Left lobe of liver (tissue), 2 donors: Measurements from ENCODE around the gene OR1D2. TPM values are rescaled to one million over a fixed set of nuclear protein-coding genes. Genes with fewer than 3 reads are reported as not detected.
"Not testable (repeated sequence)": the region's sequence is repeated elsewhere in the genome, so short reads cannot be mapped to it uniquely, and the experiment has no call there.

Source experiments
- ATAC-seq: fragments of 200-7000 bp; cut with Tn5 transposase; one replicate; pipeline ENCODE4 v1.9.1; 2020; ENCODE audit warnings: mild to moderate bottlenecking, moderate library complexity
- DNase-seq: peaks from one replicate; pipeline ENCODE4 v3.0.0-alpha.2; 2020; ENCODE audit warnings: low spot score
- total RNA-seq: library from RNA; stranded (reverse); gene quantifications from one replicate; pipeline ENCODE4 v1.2.1, GENCODE V29; 2021
- donor health status: DM: no; HTN: no; CAD: no; lungs with moderate emphysema.
- donor health status: DM: no; HTN: yes; CAD: no.

The OR1D2 gene, protein sequence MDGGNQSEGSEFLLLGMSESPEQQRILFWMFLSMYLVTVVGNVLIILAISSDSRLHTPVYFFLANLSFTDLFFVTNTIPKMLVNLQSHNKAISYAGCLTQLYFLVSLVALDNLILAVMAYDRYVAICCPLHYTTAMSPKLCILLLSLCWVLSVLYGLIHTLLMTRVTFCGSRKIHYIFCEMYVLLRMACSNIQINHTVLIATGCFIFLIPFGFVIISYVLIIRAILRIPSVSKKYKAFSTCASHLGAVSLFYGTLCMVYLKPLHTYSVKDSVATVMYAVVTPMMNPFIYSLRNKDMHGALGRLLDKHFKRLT
- not detected for total RNA-seq

DNA sequence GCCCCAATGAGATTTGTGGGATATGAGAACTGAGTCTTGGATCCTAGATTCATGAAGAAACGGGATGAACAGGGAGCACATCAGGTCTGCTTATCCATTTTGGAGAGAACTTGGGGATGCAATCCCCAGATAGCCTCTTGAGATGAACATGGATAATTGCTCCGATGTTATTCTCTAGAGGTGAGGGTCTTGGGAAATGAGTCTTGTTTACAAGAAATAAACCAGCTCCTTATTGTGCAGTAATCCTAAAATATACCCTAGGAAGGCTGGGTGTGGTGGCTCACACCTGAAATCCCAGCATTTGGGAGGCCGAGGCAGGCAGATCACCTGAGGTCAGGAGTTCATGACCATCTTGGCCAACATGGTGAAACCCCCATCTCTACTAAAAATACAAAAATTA is at the start of gene OR1D2:
Gene OR1D2, minus strand, starts transcription at position 101 of the 400 bp plus-strand sequence. CDS start 11,426 bp downstream, outside the sequence.
- DNase-seq (no peak), ATAC-seq (no peak)

DNA sequence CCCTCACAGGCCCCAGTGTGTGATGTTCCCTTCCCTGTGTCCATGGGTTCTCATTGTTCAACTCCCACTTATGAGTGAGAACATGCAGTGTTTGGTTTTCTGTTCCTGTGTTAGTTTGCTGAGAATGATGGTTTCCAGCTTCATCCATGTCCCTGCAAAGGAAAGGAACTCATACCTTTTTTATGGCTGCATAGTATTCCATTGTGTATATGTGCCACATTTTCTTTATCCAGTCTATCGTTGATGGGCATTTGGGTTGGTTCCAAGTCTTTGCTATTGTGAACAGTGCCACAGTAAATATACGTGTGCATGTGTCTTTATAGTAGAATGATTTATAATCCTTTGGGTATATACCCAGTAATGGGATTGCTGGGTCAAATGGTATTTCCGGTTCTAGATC is 33.3 kb upstream of the OR1D2 start:
- not testable (repeated sequence) for DNase-seq, ATAC-seq

DNA sequence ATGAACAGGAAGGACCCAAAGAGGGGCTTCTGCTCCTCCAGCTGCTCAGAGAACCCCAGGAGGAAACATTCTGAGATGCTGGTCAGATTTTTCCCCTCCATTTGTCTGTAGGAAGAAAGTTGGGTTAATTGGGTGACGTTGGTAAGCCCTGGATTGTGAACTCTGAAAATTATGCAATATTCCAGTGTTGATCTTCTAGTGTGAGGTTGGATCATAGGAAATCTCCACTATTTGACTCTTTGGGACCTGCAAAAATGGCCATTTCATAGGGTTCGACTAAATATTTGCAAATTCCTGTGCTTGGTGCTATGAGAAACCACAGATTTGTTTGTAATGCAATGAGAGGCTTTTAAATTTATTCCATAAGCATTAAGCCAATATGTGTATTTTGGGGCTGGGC is 23.2 kb upstream of the OR1D2 start, which contains the start of gene OR1G1:
Gene OR1G1, minus strand, starts transcription at position 101 of the 400 bp plus-strand sequence. Its CDS starts 0 bp downstream, at position 101.
- DNase-seq = no peak

DNA sequence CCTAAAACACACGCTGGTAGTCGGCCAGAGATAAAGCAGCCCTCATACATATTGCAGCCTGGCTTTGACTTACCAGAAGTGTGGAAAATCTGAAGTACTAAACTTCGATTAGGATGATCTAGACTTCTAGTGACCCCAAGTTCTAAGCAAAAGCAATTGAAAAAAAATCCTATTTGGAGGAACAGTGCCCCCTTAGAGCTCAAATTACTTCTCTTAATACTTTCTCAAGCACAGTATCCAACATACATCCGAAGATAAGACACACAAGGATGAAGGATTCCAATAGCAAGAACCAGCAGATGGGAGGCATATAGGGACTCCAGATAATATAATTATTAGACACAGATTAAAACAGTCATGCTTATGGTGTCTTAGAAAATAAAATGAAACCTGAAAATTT is 30.4 kb downstream of the OR1D2 start:
- not testable (repeated sequence) for ATAC-seq

More for the DNA sequence above, 23.2 kb upstream of the OR1D2 start, which contains the start of gene OR1G1:
- no peak for ATAC-seq

DNA sequence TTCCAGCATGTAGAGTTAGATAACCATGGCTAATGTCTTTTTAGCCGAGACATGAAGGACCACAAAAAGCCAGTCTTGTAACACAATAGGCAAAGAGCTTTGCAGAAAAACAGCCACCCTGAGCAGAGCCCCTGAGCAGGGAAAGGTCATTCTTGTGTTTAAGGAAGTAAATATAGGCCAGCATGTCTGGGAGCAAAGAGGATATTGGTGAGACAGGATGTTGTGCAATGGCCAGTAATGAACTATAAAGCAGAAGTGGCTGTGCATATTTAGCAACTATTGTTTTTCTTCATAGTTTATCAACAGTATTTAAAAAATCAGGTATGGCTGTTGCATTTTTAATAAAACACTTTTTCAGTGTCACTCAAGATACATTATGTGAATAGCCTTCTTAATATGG is 39.0 kb downstream of the OR1D2 start:
- not testable (repeated sequence) for DNase-seq
- ATAC-seq = peak; percentile 65

More for the DNA sequence above, 30.4 kb downstream of the OR1D2 start:
- DNase-seq = not testable (repeated sequence)

DNA sequence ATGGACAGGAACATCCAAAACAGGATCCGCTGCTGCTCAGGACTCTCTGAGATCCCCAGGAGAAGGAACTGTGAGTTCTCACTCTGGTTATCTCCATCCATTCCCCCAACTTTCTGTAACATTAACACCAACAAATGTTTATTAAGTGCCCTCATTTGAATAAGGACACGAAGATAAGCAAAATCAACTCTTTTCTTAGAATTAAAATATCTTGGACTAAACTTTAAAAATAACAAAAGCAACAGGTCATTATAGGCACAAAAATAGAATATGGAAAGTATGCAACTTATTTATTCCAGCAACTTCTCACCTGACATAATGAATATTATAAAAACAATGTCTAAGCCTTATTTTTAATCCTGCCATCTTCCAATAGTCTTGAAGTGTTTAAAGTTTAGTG is 40.7 kb downstream of the OR1D2 start, which contains the start of gene OR1D5:
Gene OR1D5, minus strand, starts transcription at position 101 of the 400 bp plus-strand sequence. Its CDS starts 0 bp downstream, at position 101.
- not testable (repeated sequence) for DNase-seq, ATAC-seq

DNA sequence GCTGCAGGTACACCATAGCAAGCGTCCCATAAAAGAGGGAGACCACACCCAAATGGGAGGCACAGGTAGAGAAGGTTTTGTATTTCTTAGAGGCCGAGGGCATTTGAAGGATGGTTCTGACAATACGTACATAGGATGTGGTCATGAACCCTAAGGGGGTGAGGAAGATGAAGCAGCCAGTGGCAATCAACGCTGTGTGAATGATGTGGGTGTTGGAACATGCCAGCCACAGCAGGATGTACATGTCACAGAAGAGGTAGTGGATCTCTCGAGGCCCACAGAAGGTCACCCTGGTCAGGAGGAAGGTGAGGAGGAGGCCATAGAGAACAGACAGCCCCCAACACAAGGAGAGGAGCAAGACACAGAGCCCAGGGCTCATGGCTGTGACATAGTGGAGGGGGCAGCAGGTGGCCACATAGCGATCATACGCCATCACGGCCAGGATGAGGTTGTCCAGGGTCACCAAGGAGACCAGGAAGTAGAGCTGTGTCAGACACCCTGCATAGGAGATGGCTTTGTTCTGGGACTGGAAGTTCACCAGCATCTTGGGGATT is 41.3 kb downstream of the OR1D2 start:
- ATAC-seq, DNase-seq: not testable (repeated sequence)

DNA sequence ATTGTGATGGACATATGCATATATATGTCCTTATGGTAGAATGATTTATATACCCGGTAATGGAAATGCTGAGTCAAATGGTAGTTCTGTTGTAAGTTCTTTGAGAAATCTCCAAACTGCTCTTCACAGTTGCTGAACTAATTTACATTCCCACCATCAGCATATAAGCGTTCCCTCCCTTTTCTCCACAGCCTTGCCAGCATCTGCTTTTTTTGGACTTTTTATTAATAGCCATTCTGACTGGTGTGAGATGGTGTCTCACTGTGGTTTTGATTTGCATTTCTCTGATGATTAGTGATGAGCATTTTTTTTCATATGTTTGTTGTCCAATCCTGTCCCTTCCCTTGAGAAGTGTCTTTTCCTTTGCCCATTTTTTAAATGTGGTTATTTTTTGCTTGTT is 49.4 kb downstream of the OR1D2 start:
- DNase-seq, ATAC-seq: not testable (repeated sequence)

DNA sequence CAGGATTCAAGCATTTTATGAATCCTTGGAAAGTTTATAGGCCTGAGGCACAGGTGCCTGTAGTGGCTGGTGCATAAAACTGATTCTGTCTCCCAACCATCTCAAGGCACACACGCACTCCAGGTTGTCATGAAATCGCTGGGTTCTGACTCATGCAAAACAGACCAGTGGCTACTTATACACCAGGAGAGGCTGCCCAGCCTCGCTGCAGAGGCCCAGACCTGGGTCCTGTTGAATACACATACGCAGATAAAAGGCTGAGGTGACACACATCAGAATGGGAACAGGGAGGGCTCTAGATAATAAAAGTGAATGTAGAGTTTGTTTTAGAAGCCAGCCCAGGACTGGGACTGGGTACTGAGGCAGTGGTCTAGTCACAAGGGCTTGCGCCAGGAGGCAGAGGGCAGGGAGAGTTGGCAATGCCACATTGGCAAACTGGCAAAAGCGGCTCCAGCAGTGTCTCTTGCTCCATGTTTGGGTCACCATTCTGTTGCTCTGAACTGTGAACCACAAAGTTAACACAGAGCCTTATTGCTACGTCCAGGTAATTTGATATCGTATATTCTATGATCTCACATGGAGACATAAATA is 54.4 kb downstream of the OR1D2 start:
- DNase-seq (peak; percentile 33), ATAC-seq (no peak)

DNA sequence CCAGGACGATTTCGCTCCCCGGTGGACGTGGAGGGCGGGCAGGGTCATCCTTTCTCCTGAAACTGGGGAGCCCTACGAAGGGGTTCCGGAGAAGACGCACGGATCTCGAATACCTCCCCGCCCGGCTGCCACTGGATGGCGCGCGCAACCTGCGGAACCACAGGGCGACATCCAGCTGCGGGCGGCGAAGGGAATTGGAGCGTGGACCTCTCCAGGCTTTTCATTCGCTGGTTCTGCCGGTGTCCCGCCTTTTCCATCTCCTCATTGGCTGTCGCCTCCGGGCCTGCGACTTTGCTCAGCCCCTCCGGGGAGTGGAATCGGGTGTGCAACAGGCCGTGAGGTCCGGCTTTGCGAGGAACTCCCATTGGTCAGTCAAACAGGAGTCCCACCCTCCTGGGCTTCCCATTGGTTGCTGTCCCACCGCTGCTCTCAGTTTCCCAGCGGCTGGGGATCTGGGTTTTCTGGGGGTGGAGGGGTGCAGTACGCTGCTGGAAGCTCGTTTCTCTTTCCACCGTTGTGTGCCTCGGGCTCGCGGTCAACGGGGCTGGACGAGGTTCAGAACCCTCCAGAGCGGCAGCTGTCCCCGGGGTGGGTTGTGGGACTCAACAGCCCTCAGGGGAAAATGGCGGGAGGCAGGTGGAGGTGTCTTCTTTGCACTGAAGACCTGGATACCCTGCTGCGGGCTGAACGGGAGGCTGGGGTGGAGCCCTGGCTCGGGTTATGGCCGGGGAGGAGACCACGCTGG is 55.3 kb downstream of the OR1D2 start:
- ATAC-seq (peak; percentile 99), DNase-seq (peak; percentile 94)

DNA sequence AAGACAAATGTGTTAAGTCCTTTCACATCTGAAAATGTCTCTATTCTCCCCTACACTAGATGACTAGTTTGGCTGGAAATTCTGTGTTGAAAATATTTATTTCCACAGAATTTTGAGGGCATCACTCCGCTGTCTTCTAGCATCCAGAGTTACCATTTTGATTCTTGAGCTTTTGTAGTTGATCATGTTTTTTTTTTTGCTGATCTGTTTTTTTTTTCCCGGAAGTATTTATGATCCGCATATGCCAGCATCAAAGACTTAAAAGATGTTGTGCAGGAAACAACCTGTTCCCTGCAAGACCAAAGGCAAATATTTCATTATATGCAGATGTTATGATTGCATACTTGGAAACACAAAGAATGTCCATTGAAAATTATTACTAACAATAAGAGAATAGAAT is 57.5 kb downstream of the OR1D2 start:
- ATAC-seq = no peak

DNA sequence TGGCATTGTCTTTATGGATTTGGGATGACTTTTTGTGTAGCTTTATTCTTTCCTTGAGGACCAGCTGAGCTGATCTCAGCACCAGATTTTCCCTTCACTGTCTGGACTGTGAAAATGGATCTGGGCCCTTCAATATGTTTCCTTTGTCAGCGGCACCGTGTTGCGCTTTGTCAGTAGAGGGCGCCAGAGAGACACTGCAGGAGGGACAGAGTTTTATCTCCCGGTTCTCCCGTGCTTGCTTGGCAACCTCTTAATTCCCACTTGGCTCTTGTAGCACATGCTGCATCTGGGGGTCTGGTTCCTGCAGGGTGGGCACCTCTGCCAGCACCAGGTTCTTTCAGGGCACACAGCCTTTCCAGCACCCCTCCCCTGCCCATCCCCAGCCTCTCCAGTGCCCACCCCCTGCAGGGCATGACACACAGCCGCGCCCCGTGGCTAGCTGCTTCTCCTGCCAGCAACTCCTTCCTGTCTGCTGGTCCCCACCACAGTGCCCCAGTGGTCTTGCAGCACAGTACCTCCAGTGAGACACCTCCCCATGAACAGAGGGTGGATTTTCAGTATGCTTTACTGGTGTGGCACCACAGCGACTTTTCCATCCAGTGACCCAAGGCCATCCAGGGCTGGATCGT is 60.4 kb downstream of the OR1D2 start:
- peak; percentile 36 for DNase-seq
- ATAC-seq = no peak

More for the DNA sequence above, 57.5 kb downstream of the OR1D2 start:
- no peak for DNase-seq

DNA sequence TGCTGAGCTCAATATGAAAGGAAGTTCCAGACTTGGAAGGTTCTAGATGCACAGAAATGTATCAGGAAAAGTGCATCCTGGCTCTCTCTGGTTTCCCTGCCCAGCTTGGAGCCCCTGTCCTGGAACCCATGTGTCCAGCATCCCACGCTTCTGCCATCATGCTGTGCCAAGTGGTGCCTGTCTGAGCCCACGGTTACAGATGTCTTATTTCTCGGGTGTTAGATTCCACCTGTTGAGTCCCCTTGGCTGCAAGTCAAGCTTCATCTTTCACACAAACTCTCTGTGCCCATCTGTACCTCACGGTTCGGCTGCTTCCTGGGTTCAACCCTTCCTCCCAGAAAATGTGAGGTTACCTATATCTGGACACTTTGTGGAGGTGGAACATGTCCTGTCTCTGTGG is 63.3 kb downstream of the OR1D2 start:
- peak; percentile 27 for DNase-seq
- no peak for ATAC-seq

DNA sequence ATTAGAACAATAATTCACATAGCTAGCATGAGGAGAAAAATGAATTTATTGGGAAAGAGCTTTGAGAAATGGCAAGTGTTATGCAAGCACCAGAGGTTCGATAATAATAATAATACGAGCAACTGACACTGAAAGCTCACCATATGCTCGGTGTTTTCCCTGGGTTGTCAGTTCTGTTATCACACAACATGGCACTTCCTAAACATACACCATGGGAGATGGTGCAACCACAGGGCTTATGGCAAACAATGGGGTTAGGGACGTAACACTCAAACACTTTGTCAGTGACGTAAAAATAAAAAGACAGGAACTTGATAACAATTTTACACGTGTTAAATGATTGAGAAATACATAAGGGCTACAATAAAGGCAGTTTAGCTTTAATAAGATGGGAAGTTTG is 64.5 kb downstream of the OR1D2 start:
- ATAC-seq (no peak), DNase-seq (no peak)

DNA sequence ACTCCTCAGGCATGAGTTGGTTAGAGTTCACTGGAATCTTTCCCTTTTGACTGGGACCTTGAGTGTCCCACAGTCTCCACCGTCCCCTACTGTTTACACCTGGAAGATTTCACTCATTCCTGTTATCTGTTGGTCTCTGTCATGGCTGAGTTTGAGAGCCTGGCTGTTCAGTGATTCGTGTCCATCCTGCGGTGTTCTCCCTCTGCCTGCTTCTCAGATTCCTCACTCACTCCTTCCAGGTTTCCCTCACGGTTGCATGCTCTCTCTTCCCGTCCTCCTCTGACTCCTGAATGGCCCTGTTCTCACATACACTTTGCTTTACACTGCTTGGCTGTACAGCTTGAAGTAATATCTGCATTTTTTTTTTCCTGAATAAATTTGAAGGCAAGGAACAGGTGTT is 65.3 kb downstream of the OR1D2 start:
- DNase-seq = no peak
- no peak for ATAC-seq

Other genes starting within 250 kb of the OR1D2 start
- not detected for gene OR1D5, start 40.8 kb downstream of the OR1D2 start, total RNA-seq
- not detected for gene OR1G1, start 23.1 kb upstream of the OR1D2 start, total RNA-seq
- gene OR1A2, start 93.1 kb upstream of the OR1D2 start, total RNA-seq = not detected
- not detected for gene OR1A1, start 103.2 kb upstream of the OR1D2 start, total RNA-seq
- gene OR3A1, start 193.9 kb upstream of the OR1D2 start, total RNA-seq = not detected